ENCODE measurements around the gene CACNA1H.
A peak's percentile ranks its signal among the peaks of the same experiment; 100 is the strongest.

CACNA1H gene

DNA sequence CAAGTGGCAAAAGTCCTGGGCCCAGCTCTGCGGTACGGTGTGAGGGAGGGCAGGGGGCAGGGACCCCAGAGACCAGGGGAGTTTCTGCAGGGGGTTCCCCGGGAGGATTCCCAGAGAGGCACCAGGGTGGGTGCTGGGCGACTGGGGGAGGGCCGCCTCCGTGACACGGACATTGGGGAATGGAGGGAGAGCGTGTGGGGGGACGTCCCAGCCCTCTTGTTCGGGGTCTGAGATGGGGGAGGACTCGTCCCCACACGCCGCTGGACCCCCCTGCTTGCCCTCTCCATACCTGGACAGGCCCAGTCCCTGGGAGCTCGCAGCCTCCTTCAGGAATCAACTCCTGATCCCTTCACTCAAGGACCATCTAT lies 30.5 kb upstream of the CACNA1H start:
- no peak for DNase-seq (ENCODE audit: low read depth, low spot score)

DNA sequence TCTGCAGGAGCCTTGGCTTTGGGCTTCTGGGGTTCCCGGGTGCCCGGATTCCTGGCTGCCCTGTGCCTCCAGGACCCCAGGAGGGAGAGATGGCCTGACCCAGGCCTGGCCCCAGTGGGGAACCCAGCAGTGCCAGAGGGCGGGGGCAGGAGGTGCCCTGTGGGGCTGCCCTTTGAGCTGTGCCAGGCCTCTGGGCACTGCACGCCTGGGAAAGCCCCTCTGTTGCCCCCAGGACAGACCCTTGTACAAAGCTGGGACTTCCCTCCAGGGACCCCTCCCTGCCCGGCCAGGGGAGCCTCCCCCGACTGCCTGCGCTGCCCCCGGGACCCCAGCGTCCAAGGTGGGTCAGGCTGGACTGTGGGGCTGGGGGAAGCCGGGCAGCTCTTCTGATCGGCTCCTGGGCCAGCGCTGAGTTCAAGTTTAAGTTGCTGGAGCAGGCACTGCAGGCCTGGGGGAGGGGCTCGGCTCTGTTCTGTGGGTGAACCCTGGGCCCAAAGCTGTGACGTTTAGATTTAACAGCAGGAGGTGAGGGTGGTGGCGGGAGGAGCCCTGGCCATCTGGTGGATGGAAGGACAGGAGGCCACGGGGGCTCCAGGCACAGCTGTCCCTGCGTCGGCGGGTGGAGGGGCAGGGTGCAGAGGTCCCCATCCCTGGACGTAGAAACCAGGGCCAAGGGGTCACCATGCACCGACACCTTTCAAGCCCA lies 29.2 kb upstream of the CACNA1H start:
- DNase-seq (ENCODE audit: low read depth, low spot score): no peak

DNA sequence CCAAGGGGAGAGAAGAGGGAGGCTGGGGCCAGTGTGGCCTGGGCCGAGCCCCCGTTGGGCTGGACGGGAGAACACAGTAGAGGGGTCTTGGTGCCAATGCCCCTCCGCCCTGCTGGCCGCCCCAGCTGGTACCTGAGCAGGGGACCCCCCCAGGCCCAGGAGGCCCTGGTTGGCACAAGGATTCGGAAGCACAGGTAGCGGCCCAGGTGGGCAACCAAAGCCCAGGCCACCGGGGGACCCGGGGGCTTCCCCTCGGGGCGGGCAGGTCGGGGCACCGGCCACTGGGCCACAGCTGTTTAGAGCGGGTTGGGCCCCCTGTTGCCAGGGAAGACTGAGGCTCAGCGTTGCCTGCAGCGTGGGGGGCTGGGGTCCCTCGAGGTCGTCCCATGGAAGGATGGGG lies 28.6 kb upstream of the CACNA1H start:
- DNase-seq (ENCODE audit: low read depth, low spot score): no peak

DNA sequence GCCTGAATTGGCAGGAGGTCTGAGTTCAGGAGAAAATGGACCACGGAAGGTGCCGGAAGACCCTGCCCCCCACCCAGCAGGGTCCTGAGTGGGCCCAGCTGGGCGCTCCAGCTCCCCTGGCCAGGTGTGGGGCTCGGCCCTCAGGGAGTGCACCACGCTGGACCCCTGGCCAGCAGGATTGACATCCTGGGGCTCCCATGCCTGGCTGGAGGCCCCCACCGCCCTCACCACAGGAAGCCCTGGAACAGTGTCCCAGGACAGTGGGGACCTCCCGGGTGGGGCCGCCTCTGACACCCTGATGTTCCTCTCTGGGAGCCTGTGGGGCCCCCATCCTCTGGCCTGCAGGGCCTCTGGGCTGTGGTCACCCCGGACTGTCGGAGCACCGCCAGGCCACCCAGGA lies 28.1 kb upstream of the CACNA1H start:
- no peak for DNase-seq (ENCODE audit: low read depth, low spot score)

DNA sequence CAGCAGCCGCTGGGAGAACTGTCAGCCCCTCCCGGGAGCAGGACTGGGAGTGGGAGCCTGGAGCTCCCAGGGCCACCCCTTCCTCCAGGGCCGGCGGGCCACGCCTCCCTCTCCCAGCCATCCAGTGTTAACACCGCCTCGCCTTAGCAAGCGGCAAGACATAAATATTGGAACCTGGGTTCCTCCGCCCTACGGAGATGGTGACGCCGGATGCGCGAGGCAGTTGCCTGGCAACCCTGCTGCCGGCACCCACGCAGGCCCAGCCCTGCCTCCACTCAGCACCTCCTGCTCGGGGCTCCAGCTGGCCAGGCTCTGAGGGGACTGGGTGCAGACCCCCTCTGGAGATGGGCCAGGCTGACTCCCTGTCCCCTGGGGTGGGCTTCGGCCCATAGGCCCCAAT lies 27.4 kb upstream of the CACNA1H start:
- peak; percentile 26 for DNase-seq (ENCODE audit: low read depth, low spot score)

DNA sequence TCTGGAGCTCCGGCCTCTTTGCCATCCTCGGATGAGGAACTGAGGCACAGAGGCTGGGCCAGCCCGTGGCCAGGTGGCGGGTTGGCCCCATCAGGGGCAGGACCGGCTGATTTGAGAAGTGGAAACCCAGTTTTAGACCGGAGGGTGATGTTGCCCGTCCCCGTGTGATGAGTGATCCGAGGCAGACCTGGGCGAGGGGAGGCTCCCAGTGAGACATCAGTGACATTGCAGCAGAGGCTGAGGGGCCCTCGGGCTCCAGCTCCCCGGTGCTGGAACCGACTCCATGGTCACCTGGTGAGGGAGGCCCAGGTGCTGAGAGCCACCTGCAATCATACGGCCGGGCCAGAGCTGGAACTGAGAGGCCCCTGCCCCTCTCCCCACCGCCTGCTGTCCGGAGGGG lies 26.9 kb upstream of the CACNA1H start:
- DNase-seq (ENCODE audit: low read depth, low spot score): no peak

DNA sequence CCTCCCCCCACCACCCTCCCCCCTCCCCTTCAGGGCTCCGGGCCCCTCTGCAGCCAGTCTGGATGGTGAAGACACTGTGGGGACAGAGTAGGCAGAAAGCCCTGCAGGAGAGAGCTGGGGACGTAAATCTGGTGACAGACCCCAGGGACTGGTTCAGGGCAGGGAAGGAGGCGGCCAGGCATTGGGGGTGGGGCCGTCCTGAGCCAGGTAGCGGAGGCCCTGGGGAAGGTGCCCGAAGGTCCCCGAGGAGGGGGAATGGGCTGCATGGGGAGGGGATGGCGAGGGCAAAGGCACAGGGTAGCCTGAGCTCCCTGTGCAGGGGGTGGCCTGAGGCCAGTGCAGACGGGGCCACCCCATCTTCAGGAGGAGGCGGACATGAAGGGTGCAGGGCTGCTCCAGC lies 26.3 kb upstream of the CACNA1H start:
- no peak for DNase-seq (ENCODE audit: low read depth, low spot score)

DNA sequence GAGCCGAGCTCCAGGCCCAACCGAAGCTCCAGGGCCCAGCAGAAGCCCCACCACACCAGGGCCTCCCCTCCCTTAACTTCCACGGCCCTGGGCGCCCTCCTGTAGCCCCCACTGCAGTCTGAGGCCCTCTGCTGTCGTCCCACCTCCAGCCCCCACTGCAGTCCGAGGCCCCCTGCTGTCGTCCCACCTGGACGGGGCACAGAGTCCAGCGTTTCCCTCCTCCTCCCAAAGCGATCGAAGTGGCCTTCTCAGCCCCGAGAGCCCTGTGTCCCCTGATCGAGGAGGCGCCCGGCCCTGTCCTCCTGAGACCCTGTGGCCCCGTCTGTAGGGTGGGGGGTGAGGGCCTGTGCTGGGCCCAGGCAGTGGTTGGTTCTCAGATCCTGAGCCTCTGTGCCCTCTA lies 25.8 kb upstream of the CACNA1H start:
- DNase-seq (ENCODE audit: low read depth, low spot score): no peak

DNA sequence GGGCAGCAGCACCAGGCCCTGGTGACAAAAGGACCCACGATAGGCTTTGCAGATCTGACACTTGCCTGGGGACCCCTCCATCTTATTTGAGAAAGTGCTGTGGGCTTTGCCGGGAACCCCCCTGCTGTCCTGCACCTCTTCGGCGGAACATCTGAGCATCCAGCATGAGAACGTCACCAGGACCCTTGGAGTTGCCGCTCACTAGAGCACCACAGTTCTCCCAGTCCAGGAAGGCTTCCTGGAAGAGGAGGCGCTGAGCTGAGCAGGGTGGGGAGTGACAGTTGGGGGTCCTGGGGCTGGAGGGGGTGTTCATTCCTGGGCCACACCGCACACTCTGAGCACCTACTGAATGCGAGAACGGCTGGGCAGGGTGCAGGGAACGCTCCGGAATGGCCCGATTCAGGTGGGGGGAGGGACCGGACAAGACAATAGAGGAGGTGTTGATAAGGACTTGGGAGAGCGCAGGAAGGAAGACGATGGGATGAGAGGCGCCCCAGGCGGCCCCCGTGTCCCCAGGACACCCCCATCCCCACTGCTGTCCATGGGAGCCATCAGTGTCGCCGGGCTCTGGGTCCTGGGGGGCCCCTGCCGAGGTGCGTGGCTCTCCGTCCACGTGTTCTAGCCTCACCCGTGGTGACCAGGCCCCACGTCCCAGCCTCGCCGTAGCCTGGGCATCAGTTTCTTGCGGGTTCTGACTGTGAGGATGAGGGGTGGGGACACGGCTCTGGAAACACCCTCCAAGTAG lies 24.8 kb upstream of the CACNA1H start:
- no peak for DNase-seq (ENCODE audit: low read depth, low spot score)

DNA sequence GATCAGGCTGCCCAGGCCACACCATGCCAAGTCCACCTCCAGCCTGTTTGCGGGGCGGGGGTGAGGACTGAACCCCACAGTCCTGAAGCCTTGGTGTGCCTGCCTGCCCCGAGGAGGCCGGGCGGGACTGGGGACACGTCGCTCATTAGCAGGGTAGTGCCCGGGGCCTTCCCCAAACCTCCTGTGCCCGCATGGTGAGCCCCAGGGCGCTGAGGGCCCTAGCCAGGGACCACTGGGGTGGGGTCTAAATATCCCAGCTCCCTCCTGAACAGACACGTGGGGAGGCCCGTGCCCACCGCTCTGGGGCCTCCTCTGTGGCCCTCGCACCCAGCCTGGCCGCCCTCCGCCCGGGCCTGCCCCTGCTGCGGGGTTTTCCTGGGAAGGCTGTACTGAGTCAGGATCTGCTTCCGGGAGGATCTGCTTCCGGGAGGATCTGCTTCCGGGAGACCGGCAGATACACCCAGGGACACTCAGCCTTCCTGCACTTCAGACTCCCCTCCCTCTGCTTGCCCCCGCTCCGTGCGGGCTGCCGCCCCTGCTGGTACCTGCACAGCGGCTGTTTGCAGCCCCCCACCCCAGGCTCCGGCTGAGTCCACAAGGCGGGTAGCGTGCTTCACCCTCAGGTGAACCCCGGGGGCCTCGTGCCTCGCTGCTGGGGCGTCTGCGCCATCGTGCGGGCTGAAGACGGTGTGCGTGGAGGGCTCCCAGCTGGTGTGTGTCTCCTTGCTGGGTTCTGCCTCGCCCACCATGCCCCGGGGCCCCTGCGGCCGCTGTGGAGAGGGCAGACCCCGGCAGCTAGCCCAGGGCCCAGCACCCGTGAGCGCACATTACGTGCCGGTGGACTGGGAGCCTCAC lies 23.6 kb upstream of the CACNA1H start:
- DNase-seq (ENCODE audit: low read depth, low spot score): no peak

DNA sequence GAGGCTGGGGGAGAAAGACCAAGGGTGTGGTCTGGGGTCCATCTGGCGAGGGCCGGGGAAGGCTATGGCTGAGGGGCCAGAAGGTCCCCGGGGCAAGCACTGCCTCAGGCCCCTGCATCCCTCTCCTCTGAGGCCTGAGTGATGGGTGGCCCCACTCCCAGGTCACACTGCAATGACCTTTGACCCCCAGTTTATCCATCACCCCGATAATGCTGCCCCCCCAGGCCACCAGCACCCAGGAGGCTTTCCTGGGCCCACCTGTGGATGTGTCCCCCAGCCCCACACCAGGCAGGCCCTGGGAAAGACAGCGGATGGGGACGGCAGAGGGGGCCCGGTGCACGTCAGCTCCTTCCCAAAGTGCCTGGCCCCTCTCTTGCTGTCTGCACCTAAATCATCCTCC lies 22.5 kb upstream of the CACNA1H start:
- DNase-seq (ENCODE audit: low read depth, low spot score): no peak

DNA sequence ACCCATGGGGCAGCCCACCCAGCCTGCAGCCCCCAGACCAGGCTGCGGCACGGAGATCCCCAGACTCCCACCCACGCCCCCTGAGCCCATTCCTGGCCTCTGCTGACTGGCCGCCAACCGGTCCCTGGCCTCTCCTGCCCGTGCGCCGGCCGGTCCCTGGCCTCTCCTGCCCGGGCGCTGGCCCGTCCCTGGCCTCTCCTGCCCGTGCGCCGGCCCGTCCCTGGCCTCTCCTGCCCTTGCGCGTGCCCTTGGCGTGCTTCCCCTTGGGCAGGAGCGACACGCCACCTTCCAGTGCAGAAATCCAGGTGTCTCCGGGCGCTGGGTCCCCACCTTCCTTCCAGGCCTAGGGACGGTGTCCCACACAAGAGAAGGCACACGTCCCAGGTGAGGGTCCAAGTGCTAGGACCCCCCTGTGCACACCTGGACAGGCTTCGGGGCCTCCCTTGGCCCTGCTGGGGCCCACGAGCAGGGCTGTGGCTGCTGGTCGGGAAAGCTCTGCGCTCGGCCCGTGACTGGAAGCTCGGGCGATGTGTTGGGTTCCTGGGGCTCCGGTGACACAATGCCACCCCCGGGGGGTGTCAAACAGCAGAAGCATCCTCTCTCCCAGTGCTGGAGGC lies 21.4 kb upstream of the CACNA1H start:
- DNase-seq (ENCODE audit: low read depth, low spot score): no peak

DNA sequence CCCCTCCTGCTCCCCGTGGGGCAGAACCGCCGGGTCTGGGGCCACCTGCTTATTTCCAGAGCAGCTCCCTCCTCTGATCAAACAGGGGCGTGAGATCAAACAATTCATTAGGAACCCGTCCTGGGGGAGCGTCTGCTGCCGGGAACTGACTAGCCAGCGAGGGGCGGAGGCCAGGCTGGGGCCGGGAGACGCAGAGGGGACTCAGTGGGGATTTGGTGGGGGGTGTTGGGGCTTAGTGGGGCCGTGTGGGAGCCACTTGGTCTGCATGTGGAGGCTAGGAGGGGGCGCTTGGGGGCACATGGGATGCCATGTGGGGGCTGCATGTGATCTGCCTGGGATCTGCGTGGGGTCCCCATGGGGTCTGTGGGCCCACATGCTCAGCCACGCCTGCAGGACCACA lies 20.5 kb upstream of the CACNA1H start:
- no peak for DNase-seq (ENCODE audit: low read depth, low spot score)

DNA sequence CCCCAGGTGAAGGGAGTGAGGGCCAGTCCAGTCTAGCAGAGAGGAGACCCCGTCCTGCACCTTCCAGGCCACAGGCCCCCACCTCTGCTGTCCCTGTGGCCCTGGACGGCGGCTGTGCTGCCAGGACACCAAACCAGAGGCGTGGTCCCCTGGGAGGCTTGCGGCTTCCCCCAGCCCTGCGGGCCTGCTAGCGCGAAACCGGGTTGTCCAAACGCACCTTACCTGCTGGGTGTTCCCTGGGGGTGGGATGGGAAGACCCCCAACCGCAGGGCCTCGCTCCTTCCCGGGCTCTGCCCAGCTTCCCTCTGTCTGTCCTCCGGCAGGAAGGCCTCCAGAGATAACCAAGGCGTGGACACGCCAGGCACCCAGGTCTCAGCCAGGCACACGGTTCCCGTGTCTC lies 19.6 kb upstream of the CACNA1H start:
- no peak for DNase-seq (ENCODE audit: low read depth, low spot score)

DNA sequence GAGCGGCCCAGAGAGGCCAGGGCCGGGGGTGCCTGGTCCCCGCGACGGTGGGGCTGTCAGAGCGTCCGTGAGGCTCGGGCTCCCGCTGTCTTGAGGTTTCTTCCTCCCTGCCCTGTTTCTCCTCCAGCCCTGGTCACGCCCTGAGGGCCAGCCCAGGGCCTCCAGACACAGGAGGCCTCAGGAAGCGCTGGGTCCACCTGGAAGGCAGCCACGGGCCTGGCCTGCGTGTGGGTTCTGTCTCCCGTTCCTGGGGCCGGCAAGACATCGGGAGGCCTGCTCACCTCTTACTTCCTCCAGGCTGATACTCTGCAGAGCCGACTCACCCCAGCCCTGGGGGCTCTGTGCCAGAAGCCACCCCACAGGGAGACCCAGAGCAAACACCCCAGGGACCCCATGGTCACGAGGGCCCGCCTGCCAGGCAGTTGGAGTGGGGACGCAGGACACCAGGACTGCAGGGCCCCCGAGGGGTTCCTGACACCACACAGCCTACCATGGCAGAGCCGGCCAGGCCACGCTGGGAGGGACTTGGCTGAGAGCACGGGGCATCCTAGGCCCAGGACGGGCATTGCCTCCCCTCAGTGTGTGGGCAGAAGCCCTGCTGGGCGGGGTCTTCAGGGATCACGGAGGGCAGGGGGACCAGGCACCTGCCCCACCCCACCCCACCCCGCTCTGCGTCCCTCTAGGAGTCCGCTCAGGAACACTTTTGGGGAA lies 18.9 kb upstream of the CACNA1H start:
- no peak for DNase-seq (ENCODE audit: low read depth, low spot score)

DNA sequence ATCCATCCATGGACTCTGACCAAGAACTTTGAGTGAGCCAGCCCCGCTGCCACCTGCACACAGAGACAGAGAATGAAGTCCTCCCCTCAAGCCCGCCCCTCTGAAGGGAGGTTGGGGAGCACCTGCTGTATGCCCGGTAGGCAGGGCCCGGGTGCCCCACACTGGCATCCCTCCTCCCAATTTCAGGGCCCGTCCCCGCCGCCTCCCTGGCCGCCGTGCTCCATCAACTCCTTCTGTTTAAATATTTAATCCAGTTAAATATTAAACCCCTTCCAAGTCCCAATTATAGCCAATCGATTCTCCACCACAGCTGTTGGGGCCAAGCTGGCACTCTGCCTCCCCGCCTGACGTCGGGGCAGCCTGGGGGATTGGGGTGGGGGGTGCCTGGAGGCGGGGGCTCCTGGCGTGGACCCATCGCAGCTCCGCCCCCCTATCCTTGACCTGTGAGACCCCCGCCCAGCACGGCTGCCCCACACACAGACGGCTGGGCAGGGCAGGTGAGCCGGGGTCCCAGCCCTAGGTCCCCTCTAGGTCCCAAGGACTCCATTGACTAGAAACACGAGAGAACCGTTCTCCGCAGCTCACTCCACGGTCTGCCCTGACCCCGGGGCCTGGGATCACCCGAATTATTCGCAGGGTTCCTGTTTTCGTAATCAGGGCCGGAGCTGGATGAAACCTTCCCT lies 18.0 kb upstream of the CACNA1H start:
- no peak for DNase-seq (ENCODE audit: low read depth, low spot score)

DNA sequence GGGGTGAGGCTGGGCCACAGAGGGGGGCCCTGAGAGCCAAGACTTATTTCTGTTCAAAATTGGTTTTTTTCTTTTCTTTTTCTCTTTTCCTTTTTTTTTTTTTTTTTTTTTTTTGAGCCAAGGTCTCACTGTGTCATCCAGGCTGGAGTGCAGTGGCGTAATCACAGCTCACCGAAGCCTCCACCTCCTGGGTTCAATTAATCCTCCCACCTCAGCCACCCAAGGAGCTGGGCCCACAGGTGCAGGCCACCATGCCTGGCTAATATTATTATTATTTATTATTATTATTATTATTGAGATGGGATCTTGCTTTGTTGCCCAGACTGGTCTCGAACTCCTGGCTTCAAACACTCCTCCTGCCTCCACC lies 17.5 kb upstream of the CACNA1H start:
- no peak for DNase-seq (ENCODE audit: low read depth, low spot score)

DNA sequence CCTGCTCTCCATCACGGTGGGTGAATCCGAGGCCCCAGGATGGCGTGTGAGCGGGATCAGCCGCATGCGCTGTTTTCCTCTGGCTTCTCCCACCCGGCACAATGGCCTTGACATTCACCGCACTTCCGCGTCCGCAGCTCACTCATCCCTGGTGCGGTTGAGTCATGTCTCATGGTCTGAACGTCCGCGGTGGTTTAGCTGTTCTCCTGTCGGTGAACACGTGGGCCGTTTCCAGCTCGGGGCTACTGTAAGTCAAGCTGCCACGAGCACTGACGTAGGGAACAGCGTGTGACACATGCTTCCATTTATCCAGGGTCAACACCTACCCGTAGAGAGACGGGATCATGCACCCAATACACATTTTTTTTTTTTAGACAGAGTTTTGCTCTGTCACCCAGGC lies 15.3 kb upstream of the CACNA1H start:
- DNase-seq (ENCODE audit: low read depth, low spot score): no peak

DNA sequence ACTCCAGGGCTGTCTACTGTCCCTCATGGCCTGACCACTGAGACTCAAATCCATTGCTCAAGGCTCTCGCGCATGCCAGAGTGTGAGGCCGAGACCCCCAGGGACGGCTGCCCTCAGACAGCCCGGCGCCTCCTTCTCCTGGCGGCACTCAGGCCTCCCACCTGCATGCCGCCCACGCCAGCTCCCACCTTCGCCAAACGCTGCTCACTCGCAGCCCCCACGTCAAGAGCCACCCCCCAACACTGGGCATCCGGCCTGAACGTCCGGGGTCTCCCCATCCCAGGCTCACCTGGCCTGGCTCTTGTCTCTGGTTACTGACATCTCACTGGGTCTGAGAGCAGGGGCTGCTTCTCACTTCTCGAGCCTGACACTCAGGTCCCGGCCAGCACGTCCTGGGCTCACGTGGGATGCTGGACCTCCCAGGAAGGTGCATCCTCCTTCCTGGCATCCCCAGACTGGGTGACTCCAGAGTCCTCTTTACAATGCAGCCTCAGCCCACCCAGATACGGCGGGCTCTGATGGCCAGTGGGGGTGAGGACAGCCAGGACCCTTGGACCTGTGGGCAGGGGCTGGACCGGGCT lies 12.2 kb upstream of the CACNA1H start:
- no peak for DNase-seq (ENCODE audit: low read depth, low spot score)

DNA sequence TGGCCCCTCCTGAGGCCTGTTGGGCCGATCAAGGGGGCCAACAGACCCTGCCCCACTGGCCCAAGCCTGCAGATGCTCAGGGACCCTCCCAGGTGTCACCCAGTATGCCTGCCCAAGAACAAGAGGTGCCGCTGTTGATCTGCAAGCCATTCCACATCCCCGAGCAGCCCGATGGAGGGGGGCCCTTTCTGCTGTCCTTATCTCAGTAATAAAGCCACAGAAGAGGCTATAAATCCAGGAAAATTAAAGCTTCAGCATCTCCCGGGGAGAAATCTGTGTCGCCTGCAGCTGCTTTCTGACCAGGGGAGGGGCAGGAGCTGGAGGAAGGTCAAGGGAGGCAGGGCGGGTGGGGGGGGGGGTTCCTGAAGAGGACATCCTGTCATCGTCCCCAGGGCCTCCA lies 11.7 kb upstream of the CACNA1H start:
- no peak for DNase-seq (ENCODE audit: low read depth, low spot score)

DNA sequence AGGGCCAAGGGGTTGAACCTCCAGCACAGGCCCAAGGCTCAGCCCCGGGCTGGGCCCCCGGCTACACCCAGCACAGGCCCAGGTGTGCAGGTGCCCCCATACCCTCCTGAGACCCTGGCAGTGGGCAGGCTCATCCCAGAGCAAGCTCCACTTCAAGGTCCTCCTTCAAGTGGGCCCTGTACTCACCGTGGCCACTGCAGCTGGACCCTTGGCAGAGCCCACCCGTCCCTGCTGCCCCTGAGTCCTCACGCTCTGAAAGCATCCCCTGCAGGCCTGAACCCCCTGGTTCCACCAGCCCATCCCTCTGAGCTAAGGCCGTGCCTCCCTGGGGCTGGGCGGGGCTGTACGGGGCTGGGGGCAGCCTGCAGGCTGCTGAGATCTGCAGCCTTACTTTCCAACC lies 11.2 kb upstream of the CACNA1H start:
- DNase-seq (ENCODE audit: low read depth, low spot score): no peak
